Left renal cortex interstitium (tissue), 4 donors: ENCODE results near the gene HCFC2. TPM values are rescaled to one million over a fixed set of nuclear protein-coding genes. Genes with fewer than 3 reads are reported as not detected.
"Not testable (repeated sequence)": the region's sequence is repeated elsewhere in the genome, so short reads cannot be mapped to it uniquely, and the experiment has no call there.

Experiments used
- DNase-seq, 4 donors: peaks; one replicate each; pipeline ENCODE4 v3.0.0-alpha.2; 2013; ENCODE audit warnings: low read depth in 4 of 4, low spot score in 2 of 4, missing footprints in 1 of 4
- polyA plus RNA-seq, 4 donors: library from polyadenylated mRNA; unstranded; fragments of 120-200 nt; gene quantifications; one replicate each; pipeline ENCODE4 v1.2.1, GENCODE V29; 2013; ENCODE audit not compliant: insufficient read length in 4 of 4

HCFC2 gene
- polyA plus RNA-seq, result 10 to 100 TPM; 15.4 to 17.9 (median 17.5) TPM

DNA sequence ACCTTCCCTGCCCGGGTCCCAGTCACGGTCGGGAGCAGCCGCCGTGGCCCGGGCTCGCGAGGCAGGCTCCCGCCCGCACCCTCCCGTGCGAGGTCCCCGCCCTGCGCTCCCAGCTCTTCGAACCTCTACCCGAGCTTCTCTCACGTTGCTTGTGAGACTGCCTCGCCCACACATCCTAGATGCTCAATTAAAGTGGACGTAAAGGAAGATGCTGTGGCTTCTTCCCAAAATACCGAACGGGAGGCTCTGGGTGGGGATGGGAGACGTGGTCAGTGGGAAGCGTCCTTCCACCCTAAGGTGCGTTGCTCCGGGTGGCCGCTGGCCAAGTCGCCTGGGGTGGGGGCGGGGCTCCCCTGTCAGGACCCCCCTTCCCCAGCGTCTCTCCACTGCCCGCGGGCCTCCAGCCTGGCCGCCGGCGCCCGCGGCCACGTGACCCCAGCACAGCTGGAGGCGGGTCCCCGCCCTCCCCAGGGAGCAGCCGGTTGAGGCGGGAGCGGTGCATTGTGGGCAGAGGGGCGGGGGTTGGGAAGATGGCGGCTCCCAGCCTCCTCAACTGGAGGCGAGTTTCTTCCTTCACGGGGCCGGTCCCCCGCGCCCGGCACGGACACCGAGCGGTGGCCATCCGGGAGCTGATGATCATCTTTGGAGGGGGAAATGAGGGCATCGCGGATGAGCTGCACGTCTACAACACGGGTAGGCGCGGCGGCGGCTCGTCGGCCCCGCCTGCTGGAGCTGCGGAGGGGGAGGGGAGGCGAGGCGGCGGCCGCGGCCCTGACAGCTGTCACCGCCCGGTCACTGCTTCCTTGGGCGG lies at the start of gene HCFC2:
Gene HCFC2, plus strand, starts transcription at position 501 of the 811 bp plus-strand sequence. Its CDS starts 30 bp downstream, at position 531.
- DNase-seq, result peak; percentile 75 to 83 (median 78)

DNA sequence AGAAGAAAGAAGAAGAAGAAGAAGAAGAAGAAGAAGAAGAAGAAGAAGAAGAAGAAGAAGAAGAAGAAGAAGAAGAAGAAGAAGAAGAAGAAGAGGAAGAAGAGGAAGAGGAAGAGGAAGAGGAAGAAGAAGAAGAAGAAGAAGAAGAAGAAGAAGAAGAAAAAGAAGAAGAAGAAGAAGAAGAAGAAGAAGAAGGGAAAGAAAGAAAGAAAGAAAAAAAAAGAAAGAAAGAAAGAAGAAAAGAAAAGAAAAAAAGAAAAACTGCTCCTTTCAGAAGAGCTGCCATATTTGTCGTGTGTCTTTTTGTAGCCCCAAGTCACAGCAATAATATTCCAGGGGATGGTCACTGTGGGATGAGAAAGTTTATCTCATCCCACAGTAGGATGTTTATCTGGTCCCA lies 42.5 kb upstream of the HCFC2 start:
- DNase-seq, result not testable (repeated sequence)

DNA sequence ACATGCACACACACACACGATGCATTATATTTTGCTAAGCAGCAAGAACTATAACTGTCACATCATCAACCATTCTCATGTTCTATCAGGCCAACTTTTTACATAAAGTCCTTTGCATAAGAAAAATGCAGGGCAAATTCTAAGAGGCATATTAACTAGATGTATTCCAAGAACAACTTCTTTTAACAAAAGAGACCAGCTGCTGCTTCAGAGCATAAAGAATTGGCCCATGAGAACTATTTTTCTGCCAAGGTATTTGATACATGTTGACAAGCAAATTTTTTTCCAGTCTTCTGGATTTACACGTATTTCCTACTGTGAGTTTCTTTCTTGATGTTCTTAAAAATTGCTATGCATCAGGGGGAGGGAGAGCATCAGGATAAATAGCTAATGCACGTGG lies 41.5 kb upstream of the HCFC2 start:
- DNase-seq, result no peak

DNA sequence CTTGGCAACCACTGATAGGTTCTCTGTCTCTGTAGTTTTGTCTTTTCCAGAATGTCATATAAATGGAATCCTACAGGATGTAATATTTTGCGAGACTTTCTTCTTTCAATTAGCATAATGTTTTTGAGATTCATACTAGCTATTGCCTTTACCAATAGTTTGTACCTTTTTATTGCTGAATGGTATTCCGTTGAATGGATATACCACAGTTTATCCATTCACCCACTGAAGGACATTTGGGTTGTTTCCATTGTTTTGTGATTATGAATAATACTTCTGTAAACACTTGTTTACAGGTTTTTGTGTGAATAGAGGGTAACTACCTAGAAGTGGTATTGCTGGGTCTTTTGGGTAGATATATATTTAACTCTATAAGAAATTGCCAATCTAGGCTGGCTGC lies 40.6 kb upstream of the HCFC2 start:
- DNase-seq, result no peak

DNA sequence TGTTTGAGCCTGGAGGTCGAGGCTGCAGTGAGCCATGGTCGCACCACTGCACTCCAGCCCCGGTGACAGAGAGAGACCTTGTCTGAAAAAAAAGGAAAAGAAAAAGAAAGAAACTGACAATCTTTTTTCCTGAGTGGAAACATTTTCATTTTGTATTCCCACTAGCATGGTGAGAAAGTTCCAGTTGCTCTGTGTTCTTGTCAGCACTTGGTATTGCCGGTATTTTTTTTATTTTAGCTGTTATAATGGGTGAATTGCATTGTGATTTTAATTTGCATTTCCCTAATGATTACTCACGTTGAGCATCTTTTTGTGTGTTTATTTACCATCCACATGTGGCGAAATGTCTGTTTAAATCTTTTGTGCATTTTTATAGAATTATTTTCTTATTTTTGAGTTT lies 40.0 kb upstream of the HCFC2 start:
- no peak for DNase-seq

DNA sequence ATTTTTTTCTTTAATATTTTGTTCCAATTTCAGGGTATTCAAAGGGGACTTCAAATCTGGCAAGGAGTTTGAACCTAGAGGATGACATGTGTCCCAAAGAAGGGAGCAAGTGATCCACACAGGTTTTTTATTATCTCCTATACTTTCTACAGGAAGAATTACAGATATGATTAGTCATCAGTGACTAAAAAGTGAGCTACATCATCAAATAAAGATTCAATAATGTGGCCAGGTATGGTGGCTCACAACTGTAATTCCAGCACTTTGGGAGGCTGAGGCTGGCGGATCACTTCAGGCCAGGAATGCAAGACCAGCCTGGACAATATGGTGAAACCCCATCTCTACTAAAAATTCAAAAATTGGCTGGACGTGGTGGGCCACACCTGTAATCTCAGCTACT lies 38.6 kb upstream of the HCFC2 start:
- no peak for DNase-seq

DNA sequence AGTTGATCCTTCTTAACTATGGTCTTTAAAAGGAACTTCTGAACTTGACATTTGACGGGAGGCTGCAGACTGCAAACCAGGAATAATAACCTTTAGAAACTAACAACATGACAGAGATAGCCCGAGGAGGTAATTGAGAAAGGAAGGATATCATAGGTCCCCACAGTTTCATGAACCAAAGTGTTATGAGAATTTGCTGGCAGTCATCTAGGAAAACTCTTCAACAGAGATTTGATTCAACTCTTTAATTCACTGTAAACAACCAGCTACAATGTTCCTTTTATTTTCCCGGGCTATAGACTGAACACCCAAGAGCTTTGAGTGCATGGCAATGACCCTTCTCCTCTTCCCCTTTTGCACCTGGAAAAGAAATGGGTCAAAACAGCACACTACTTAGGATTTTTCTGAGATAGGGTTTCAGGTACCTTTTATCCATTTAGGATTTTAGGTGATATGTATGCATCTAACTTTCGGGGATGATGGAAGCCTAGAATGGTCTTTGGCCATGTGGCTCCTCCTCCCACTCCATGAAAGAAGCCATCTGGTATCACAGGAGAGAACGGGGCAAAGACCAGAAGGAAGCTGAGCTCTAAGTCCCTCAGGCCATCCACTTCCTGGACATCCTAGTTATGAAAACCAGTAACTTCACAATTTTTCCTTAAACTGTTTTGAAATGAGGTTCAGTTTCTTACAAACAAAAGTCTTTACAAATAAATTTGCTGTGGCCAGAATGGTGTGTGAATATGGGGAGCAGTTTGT lies 37.3 kb upstream of the HCFC2 start:
- no peak for DNase-seq

DNA sequence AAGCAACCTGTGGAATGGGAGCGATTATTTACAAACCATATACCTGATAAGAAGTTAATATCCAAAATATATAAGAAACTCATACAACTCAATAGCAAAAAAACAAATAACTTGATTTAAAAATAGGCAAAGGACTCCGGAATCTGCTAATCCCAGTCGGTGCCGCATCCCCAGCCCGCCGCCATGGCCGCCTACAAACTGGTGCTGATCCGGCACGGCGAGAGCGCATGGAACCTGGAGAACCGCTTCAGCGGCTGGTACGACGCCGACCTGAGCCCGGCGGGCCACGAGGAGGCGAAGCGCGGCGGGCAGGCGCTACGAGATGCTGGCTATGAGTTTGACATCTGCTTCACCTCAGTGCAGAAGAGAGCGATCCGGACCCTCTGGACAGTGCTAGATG lies 33.7 kb upstream of the HCFC2 start:
- not testable (repeated sequence) for DNase-seq

DNA sequence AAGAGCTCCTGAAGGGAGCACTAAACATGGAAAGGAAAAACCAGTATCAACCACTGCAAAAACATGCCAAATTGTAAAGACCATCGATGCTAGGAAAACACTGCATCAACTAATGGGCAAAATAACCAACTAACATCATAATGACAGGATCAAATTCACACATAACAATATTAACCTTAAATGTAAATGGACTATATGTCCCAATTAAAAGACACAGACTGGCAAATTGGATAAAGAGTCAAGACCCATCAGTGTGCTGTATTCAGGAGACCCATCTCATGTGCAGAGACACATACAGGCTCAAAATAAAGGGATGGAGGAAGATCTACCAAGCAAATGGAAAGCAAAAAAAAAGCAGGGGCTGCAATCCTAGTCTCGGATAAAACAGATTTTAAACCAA lies 28.2 kb upstream of the HCFC2 start:
- DNase-seq, result not testable (repeated sequence)

DNA sequence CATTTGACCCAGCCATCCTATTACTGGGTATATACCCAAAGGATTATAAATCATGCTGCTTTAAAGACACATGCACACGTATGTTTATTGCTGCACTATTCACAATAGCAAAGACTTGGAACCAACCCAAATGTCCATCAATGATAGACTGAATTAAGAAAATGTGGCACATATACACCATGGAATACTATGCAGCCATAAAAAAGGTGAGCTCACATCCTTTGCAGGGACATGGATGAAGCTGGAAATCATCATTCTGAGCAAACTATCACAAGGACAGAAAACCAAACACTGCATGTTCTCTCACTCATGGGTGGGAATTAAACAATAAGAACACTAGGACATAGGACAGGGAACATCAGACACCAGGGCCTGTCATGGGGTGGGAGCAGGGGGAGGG lies 24.6 kb upstream of the HCFC2 start:
- not testable (repeated sequence) for DNase-seq

DNA sequence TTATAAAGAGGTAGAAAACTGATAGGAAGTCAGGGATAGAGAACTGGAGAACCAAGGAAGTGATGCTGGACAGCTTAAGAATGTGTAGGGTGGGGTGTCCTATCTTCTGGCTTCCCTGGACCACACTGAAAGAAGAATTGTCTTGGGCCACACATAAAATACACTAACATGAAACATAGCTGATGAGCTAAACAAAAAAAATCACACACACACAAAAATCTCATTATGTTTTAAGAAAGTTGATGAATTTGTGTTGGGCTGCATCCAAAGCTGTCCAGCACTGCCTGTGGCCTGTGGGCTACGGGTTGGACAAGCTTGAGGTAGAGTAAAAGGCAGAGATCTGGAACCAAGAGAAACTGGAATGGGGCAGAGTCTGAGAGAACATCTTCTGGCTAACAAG lies 21.8 kb upstream of the HCFC2 start:
- DNase-seq, result no peak

DNA sequence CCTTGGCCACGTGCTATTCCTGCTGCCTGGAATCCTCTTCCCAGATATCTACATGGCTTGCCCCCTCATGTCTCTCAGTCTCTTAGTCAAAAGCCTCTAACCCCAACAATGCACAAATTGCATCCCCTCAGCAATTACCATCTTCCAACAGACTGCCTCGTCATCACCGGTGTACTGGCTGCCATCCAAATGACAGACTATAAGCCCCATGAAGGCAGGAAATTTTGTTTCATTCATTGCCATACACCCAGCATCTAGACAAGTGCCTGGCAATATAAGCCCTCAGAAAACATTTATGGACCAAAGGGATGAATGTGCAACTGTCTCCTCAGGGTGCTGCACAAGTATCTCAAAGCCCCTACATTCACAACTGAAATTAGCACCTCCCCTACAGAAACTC lies 20.2 kb upstream of the HCFC2 start:
- no peak for DNase-seq

DNA sequence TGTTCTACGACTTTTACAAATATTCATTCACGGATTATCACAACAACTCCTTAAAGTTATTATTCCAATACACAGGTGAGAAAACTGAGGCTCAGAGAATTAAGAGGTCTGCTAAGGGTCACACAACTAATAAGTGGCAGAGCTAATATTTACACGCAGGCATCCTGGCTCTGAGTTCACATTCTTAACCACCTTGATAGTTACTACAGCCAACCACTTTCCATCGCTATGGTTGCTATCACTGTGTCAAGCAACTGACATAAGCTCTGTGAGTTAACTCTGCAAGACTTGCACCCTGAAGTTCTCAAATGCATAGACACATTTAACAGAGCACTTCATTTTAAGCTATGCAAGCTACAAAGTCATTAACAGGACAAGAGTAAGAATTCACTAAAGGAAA lies 18.0 kb upstream of the HCFC2 start:
- no peak for DNase-seq

DNA sequence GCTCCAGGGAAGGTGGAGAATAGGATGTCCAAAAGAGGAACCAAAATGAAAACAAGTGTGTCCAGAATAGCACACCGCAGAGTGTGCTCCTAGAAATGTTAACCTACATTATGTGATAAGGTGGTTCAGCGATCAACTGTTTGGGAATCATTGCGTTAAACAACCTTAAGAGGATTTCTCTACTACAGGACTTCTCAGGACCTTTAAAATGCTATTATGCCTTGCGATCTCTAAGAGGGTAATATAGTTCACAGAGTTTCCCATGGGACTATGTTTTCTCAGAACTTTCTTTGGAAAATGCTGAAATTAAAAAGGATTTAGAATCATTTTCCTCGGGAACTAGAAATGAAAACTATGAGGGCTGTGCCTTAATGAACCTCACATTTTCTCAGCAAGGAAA lies 16.2 kb upstream of the HCFC2 start:
- no peak for DNase-seq

DNA sequence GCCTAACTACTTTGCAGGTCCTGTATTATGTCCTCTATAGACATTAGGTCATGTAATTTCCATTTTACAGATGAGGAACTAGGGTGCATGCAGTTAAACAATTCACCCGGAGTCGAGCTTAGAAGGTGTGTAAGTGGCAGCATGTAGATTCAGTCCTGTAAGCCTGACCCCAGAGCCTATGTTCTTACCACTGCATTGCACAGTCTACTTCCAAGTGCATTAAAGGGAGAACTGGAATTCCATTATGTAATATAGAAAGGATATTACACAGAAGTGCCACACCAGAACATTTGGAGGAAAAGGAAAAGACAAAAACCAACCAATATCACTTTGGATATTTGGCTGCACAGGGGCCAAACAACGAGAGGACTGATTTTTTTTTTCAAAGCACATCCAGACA lies 15.5 kb upstream of the HCFC2 start:
- no peak for DNase-seq

DNA sequence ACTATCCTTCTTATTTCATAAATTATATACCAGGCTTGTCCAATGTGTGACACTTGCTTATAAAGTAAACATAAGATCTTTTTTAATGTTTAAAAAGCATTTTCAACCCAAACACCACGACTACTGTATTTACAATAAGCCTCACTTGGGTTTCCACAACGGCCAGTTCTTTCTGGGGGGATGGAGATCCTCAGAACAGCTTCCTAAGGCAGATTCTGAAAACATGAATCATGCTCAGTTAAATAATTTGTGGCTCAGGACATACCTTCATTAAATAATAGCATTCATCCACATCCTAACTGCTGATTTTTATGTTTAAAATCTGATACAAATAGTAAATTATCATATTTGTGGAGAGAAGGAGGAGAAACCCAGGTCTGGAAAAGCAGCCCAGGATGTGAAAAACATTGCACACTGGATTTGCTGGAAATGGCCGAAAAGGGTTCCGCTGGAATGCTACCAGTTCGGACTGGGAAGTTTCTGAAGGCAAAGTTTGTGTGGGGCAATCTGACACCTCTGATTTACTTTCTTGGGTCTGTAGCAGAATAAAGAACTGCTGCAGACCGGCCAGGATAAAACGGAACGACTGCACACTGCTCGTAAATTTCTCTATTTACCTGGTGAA lies 14.9 kb upstream of the HCFC2 start:
- DNase-seq, result peak in 1 of 4 donors; percentile 34

DNA sequence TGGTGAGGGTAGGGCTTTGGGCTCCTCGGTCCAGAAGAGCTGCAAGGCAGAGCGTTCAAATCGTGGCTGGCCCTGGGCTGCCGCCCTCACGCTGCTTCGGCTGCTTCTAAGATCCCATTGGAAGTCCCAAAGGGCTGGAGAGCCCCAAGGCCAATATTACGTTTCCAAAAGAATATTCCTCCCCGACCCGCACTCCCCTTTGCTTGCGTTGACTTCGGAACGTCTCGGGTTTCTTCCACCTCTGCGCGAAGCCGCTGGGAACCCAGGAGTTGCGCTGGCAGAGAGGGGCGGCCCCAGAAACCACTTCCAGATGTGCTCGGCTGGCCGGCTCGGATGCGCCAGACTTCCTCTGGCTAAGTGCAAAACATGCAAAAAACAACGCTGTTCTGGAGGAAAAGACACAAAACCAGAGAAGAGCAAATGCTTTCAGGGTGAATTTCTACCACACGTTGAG lies 14.4 kb upstream of the HCFC2 start, which contains the start of gene GLT8D2:
Gene GLT8D2, minus strand, starts transcription at position 285 of the 454 bp plus-strand sequence. CDS start 30,539 bp downstream, outside the sequence.
- DNase-seq, result peak in 3 of 4 donors; percentile 43 to 49 (median 44)

DNA sequence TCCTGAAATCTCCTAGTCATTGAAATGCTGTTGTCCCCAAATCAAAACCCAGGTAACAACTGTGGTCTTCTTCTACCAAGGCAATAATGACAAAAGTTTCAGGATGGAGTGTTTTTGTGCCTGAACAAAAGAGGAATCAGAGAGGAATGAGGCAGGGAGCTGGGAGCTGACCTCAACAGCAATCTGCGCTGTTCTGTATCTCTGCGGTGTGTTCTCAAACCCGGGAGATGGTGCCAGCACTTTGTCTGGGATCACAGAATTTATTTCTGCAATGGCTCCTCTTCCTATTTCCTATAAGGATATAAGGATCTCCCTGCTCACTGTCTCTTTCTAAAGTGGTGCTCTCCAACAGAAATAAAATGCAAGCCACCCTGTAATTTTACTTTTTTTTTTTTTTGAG lies 13.9 kb upstream of the HCFC2 start:
- no peak for DNase-seq

DNA sequence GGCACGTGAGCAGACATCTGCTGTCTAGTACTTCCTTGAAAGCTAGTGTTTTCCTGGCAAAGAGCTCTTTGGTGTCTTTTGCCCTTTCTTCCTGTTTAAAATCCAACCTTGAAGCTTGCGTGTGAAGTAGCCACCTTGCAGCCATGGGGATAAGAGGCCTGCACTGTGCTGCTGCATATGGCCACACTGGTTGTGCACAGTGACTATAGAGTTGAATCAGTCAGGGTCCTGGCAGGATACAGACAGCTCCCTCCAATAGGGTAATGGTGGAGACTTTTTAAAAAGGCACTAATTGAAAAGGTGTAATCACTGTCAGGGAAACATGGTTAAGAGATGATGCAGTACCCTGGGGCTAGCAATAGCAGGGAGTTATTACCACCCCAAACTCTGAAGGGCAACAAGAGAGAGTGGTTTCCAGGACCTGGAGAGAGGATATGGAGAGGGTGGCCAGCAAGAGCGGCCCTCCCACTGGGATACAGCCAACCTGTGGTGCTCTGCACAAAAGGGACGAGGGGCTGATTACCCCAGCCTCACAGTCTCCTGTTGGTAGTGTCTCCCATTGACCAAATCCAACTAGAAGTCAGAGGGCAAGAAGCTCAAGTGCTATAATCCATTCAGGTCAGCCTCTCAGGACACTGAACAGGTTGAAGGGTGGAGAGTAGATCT lies 9.5 kb upstream of the HCFC2 start:
- no peak for DNase-seq

DNA sequence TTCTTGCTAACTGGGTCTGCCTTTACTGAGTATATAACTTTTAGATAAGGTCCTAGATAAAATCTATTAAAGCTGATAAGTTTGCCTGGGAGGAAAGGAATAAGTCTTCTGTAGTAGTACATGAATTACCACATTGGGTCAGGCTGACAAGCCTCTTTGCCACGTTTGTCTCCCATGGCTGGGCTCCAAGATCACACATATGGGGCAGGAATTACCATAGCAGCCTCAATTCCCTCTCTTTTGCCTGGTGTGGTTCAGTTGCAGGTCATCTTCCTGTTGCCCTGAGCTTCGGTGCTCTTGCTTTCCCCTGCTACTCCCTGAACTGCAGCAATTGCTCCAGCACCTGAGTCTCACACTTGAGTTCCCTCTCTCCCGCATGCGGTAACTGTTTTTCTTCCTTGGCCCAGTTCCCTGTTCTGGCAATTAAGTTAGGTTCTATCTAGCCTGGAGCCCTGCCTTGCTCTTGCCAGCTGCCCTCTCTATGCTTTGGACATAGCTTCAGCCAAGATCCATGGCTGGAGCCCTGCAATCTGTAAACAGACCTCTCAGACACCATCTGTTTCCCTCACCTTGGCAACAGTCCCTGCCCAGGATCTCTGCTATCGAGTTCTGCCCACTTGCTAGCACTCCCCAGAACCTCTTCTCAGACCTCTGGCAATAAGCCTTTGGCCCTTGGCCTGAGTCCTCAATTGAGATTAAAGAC lies 8.5 kb upstream of the HCFC2 start:
- DNase-seq, result no peak
